SIG-M5 treated with dmso at 0.1 percent for 504 hours (cell line): ENCODE measurements around the gene INPP5J.

Experiments
- DNase-seq: peaks from one replicate; lab custom pipeline; 2025; ENCODE audit not compliant: unreplicated experiment; lab: John Stamatoyannopoulos, UW

INPP5J gene

DNA sequence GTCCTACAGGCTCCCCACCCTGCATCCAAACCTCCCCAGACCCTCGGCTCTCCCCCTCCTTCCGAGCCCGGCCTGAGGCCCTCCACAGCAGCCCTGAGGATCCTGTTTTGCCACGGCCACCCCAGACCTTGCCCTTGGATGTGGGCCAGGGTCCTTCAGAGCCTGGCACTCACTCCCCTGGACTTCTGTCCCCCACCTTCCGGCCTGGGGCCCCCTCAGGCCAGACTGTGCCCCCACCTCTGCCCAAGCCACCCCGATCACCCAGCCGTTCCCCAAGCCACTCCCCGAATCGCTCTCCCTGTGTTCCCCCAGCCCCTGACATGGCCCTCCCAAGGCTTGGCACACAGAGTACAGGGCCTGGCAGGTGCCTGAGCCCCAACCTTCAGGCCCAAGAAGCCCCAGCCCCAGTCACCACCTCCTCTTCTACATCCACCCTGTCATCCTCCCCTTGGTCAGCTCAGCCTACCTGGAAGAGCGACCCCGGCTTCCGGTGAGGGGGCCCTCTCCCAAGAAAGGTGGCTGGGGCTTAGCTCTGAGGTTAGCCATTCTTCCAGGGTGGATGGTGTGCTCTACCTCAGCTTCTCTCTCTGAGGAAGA, 2.9 kb downstream of the INPP5J start:
- no peak for DNase-seq

DNA sequence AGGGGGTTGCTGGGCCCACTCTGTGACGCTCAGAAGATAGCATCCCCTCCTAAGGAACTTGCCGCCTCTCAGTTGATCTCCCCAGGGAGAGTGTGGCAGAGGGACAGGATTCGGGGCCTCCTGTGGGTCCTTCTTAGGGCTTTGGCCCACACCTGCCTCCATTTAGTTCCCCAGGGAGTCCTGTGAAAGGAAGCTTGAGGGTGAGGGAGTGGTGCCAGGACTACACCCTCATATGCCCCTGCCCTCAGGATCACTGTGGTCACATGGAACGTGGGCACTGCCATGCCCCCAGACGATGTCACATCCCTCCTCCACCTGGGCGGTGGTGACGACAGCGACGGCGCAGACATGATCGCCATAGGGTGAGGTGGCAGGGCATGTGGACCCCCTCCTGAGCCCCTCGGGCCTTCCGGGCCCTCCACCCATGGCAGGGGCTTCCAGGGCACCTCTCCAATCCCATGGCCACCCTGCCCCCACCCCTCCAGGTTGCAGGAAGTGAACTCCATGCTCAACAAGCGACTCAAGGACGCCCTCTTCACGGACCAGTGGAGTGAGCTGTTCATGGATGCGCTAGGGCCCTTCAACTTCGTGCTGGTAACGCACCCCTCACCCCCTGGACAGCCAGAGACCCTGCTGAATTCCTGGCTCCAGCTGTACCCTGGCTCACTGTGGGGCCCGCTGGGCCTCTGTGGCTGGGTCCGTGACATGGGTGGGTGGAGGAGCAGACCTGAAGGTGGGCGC, 3.5 kb downstream of the INPP5J start:
- no peak for DNase-seq

DNA sequence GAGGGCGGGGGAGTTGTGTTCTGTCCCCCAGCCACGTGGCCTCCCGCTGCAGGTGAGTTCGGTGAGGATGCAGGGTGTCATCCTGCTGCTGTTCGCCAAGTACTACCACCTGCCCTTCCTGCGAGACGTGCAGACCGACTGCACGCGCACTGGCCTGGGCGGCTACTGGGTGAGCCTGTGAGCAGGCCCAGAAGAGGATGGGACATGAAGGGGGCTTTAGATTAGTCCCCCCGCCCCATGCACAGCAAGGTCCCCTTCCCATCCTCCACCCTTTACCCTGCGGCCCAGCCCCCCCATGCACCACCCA, 4.1 kb downstream of the INPP5J start:
- no peak for DNase-seq

DNA sequence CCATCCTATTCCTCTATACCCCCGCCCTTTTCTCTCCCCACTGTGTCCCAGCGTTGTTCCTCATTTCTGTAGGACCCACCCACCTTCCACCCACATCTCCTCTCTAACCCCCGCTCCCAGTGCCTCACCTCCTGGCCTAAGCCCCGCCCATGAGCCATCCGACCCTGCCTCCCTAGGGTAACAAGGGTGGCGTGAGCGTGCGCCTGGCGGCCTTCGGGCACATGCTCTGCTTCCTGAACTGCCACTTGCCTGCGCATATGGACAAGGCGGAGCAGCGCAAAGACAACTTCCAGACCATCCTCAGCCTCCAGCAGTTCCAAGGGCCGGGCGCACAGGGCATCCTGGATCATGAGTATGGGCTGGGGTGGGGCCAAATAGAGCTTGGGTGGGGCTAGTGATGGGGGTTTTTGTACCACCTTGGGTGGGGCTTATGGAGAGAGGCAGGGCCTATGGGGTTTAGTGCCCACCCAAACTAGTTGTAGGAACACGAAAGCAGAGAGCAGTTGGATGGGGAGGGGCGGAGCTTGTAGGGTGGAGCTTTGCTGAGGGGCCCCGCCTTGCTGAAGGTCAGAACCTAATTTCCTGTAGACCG, 4.5 kb downstream of the INPP5J start:
- DNase-seq = no peak

DNA sequence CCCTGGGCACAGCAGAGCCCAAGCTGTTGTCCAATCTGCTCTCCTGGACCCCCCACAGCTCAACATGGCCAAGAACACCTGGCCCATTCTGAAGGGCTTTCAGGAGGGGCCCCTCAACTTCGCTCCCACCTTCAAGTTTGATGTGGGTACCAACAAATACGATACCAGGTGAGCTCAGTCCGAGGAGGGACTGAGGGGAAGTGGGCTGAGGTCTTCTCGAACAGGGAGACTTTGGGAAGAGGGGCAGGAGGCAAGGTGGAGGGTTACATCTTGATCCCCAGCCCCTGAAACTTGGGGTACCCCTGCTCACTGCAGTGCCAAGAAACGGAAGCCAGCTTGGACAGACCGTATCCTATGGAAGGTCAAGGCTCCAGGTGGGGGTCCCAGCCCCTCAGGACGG, 5.4 kb downstream of the INPP5J start:
- no peak for DNase-seq

DNA sequence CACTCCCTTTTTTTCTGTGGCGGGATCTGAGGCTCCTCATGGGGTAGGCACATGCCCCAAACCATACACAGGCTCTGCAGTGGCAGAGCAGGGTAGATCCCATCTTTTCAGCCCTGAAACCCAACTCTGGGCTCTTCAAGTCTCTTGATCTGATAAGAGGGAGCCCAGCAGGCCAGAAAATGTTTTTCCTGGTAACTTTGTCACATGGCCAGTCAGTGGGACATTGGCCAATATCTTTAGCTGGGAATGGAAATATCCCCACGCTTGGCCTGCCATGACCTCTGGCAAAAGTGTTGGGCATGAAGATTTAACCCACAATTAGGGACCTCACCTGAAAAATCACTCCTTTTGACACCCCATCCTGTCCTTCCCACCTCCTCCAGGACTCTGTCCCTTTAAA, 8.1 kb downstream of the INPP5J start:
- no peak for DNase-seq

DNA sequence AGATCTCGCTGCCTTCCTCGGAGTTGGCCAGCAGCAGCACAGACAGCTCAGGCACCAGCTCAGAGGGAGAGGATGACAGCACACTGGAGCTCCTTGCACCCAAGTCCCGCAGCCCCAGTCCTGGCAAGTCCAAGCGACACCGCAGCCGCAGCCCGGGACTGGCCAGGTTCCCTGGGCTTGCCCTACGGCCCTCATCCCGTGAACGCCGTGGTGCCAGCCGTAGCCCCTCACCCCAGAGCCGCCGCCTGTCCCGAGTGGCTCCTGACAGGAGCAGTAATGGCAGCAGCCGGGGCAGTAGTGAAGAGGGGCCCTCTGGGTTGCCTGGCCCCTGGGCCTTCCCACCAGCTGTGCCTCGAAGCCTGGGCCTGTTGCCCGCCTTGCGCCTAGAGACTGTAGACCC, 11.1 kb downstream of the INPP5J start:
- no peak for DNase-seq

DNA sequence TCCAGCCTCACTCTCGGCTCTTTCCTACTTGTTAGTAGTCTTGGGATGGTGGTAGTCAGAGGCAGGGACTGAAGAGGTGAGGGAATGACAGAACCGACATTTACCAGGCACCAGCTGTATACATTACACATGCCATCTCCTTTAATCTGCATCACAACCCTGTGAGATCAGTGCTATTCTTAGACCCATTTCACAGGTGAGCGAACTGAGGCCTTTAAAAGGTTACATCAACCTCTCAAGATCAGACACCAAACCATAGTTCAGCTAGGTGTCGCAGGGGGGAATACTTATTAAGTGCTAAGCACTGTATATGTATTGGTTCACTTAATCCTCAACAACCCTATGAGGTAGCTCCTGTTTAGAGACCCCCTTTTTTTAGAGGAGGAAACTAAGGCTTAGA, 11.9 kb downstream of the INPP5J start:
- DNase-seq = no peak

DNA sequence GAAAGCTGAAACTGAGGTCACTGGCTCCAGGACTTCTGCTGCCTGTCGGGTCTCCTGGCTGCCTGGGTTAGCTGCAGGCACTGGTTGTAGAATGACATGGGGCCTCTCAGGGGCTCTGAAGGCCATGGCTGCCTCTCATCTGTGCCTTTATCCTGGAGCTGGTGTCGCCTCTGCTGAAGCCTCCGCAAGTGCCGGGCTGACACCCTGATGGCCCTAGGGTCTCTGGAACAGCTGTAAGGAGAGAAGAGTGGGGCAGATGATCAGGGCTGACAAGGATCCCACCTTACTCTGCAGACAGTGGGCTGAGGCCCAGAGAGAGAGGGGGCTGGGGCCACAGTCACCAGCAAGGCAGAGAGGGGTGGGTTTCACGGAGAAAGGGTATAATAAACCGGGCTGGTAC, 12.9 kb downstream of the INPP5J start:
- no peak for DNase-seq

DNA sequence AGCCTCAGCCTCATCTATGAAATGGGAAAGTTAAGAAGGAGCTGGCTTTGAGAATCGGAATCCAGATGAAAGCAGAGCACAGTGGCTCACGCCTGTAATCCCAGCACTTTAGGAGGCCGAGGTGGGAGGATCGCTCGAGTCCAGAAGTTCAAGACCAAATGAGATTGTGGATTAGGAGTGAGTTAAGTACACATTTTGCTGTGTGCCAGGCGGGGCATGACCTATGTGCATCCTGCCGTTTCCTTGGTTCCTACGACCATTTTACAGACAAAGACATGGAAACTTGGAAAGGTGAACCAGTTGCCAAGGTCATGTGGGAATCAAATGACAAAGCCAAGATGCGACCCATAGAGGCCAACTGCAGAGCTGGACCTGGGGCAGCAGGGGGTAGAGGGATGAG, 13.4 kb downstream of the INPP5J start:
- no peak for DNase-seq

DNA sequence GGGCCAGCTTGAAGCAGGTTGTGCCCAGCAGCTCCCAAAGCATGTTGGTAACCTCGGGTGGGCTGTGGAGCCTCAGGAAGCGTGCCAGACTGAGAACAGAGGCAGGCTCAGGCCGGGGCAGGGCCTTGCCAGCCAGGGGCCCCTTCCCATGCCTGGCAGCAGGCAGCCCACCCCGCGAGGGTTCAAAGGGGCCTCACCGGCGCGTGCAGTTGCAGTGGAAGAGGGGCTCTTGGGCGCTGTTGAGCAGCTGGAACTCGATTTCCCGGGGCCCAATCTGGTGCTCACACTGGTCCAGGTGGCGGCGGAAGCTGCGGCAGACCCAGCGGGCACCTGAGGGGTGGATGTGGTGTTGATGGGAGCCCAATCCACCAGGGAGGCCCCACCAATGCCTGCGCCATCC, 13.9 kb downstream of the INPP5J start:
- DNase-seq = no peak

DNA sequence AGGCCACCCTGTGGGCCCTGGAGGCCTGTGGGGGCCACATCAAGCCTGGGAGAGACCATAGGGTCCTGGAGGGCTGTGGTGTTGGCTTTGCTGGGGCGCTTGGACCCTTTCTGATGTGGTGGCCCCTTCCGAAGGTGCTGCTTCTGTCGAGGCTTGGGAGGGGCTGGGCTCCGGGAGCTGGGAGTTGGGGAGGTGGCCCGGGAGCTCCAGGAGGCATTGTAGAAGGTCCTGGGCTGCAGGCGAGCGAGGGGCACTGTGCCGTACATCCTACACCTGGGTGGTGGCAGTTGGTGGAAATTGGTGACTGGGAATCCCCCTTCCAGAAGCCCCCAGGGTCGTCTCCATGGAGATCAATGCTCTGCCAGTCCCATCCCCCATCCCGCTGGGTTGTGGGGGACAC, 15.0 kb downstream of the INPP5J start:
- no peak for DNase-seq

DNA sequence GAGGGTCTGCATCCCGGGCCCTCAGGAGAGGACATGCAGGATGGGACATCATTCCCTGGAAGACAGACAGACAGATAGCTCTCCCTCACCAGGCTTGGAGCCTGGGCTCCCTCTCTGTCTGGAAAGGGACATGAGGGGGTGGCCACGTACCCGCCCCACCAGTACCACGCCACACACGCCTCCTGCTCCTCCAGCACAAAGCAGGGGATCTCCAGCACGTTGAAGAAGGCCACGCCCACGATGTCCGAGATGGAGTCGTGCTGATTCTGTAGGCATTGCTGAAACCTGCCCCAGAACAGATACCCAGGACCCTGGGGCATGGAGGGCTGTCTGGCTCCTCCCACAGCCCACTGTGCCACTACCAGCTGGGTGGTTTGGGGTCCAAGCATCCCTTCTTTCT, 15.4 kb downstream of the INPP5J start:
- DNase-seq = no peak

DNA sequence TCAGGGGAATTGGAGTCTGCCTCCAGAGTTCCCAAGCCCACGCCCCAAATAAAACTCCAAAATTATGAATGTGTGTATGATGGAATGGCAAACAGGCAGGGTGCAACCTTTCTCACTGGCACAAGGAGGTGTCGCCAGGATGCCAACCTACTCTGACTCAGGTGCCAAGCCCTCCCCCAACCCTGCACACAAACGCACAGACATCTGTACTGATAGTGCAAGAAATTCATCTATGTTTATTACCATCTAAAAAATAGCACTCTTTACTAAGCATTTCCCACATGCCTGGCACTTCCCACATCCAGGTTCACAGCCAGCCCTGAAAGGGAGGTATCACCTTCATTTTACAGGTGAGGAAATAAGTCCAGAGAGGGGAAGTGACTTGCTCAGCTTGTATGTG, 16.3 kb downstream of the INPP5J start:
- no peak for DNase-seq

DNA sequence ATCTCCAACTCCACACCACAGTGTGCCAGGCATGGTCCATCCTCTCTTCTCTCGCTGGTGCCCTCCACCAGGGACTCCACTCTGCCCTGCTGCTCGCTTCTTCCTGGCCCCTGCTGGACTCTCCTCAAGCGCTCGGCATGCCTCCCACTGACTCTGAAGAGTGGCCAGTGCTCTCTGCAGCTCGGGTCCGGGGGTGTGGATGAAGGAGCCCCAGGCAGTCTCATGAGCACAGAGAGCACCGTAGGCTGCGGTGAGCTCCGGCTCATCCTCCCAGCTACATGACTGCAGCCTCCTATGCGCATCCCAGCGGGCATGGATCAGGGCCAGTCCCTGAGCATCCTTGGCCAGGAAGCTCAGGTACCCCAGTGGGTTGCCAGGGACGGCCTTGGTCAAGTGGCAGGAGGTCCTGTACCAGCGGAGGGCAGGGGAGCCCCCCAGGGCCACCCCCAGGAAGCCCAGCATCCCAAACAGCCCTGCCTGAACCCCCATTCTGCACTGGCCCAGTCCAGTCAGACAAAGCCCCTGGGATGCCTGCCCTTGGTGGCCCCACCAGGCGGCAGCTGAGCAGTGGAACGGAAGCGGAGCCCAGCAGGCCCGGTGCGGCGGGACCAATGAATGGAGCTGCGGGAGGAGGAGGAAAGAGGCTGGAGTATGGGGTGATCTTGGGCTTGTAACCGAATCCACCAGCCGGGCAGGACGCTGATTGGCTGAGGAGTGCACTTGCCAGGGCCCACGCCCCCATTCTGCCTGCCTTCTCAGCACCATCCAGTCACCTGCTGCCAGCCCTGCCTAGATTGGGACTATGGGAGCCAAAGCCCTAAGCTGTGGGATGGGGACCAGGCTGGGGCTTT, 17.3 kb downstream of the INPP5J start, which contains the start of gene PLA2G3:
Gene PLA2G3, minus strand, starts transcription at position 643 of the 851 bp plus-strand sequence. Its CDS starts 154 bp downstream, at position 489.
- DNase-seq = no peak

DNA sequence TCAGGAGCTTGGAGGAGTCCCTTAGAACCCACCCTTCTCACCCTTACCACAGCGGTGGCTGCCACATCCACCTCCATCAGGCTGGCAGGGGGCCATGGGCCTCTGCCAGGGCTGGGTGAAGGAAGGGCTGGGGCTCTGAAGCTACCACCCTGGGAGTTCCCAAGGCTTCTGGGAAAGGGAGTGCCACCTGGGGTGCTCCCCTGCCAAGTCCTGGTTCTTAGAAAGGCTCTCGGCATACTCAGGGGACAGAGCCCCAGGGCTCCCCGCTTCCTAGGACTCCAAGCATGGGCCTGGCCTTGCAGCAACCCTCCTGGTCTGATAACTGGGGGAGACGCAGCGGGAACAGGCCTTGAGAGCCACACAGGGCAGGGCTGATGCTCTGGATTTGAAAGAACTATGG, 18.0 kb downstream of the INPP5J start:
- no peak for DNase-seq

DNA sequence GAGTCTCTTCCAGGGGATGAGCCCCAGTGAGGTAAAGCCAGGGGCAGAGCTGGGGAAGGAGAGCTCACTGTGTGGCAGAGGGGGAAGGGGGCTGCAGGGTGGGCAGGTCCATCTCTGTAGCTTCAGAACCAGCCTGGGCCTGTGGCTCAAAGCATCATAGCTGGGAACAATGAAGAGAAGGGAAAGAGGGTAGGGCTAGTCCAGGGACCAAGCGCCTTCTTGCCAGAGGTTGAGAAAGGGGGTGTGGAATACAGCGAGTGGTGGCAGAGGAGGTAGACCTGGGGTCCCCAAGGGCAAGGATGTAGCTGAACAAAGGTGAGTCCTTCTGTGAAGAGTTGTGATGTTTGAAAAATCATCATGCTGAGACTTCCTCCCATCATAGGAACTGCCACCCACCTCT, 18.8 kb downstream of the INPP5J start:
- no peak for DNase-seq

DNA sequence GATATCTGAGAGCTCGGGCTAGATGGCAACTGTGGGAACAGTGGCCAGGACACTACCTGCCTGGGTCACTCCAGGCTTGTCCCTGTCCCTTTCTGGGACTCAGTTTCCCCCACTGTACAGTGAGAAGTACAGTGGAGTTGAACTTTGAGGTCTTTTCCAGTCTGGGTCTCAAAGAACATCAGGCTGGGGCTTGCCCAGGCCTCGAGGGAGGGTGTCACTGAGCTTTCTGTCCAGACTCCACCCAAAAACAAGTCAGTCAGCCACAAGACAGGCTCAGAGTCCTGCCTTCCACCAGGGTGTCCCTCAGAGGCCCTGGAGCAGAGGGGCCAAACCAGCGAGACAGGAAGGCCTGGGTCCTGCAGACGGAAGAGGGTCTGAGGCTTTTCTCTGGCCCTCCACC, 19.5 kb downstream of the INPP5J start:
- no peak for DNase-seq

DNA sequence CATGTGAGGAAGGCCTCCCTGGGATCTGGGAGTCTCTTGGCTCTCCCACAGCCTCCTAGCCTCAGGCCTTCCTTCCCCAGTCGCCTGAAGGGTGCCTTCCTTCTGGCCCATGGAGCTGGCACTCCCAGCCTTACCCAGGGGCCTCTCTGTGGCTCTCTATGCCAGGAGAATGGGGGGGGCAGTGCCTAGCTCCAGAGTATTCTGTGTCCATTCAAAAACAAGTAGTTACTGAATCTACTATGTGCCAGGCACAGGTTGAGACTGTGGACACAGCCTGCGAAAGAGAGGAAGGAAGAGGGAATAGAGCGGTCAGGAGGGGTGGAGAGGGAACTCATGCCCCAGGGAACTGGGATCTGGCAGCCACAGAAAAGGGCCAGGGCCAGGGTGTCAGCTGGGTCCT, 20.3 kb downstream of the INPP5J start:
- DNase-seq = no peak

DNA sequence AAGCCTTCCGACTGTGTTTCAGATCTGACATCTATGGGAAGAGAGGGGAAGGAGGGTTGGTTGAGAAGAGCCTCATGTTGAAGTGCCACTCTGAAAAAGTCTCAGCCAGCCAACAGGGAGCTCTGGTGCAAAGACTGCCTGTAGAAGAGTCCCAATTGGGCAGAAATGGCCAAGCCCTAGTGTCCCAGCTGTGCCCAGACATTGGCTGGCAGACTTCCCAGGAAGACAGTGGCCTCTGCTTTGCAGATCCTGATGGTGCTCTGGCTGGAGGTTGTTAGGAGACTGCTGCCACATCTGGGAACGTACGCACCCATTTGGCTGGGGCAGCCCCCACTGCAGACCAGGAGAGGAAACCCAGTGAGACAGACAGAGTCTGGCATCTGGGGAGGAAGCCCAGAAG, 20.8 kb downstream of the INPP5J start:
- no peak for DNase-seq

DNA sequence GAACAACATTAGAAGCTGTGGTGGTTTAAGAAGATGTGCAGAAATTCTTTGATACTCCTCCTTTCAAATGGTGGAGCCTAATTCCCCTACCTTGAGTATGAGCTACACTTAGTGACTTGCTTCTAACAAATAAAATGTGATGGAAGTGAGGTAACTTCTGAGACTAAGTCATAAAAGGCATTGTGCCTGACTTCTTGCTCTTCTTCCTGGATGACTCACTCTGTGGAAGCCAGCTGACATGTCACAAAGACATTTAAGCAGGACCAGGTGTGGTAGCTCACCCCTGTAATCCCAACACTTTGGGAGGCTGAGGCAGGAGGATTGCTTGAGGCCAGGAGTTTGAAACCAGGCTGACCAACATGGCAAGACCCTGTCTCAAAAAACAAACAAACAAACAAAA, 21.5 kb downstream of the INPP5J start:
- DNase-seq = no peak

DNA sequence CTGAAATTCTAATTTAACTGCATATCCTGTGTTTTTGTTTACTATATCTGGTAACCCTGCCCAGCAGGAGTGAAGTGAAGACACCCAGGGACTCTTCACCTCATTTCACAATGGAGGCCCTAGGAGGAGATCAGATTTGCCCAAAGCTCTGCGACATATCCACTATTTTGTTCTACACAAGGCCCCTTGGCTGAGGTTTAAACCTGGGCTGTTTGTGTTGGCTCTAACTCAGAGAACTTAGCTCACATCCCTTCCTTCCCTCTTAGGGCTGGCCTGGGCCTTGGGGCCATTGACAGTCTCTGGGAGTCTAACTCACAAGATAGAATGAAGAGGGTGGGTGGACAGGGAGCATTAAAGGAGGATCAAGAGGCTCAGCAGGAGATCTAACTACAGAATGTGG, 25.7 kb downstream of the INPP5J start:
- no peak for DNase-seq
